Measurements from ENCODE around the gene CHCHD3.

Gene CHCHD3

GRCh38 chr7:133026210-133026859, 55.6 kb downstream of the CHCHD3 start:
- no peak overlapping the region for H3K4me3 ChIP-seq (ENCODE audit: low read depth, low read length)
- no peak for DNase-seq (ENCODE audit: low read depth)
- no peak for TF ChIP-seq CTCF (IDR thresholded peaks at IDR 0.05; ENCODE audit: control insufficient read depth, extremely low read depth, insufficient read depth)

- no peak for TF ChIP-seq CTCF (IDR thresholded peaks at IDR 0.05; ENCODE audit: control insufficient read depth, extremely low read depth, insufficient read depth)
- DNase-seq (ENCODE audit: low read depth) = no peak
- no peak overlapping the region for H3K4me3 ChIP-seq (ENCODE audit: low read depth, low read length)
Observed at GRCh38 chr7:133025056-133025455, 56.8 kb downstream of the CHCHD3 start.

GRCh38 chr7:133024596-133024995, 57.3 kb downstream of the CHCHD3 start:
- H3K4me3 ChIP-seq (ENCODE audit: low read depth, low read length) = no peak overlapping the region
- no peak for DNase-seq (ENCODE audit: low read depth)
- no peak for TF ChIP-seq CTCF (IDR thresholded peaks at IDR 0.05; ENCODE audit: control insufficient read depth, extremely low read depth, insufficient read depth)

GRCh38 chr7:133023370-133024071, 58.4 kb downstream of the CHCHD3 start:
- no peak overlapping the region for H3K4me3 ChIP-seq (ENCODE audit: low read depth, low read length)
- no peak for TF ChIP-seq CTCF (IDR thresholded peaks at IDR 0.05; ENCODE audit: control insufficient read depth, extremely low read depth, insufficient read depth)
- DNase-seq (ENCODE audit: low read depth) = no peak

- DNase-seq (ENCODE audit: low read depth) = no peak
- no peak for TF ChIP-seq CTCF (IDR thresholded peaks at IDR 0.05; ENCODE audit: control insufficient read depth, extremely low read depth, insufficient read depth)
- H3K4me3 ChIP-seq (ENCODE audit: low read depth, low read length) = no peak overlapping the region
Observed at GRCh38 chr7:133022661-133023060, 59.2 kb downstream of the CHCHD3 start.

GRCh38 chr7:133021196-133021595, 60.7 kb downstream of the CHCHD3 start:
- no peak overlapping the region for H3K4me3 ChIP-seq (ENCODE audit: low read depth, low read length)
- no peak for DNase-seq (ENCODE audit: low read depth)
- TF ChIP-seq CTCF (IDR thresholded peaks at IDR 0.05; ENCODE audit: control insufficient read depth, extremely low read depth, insufficient read depth) = no peak

Measured in LNCaP clone FGC (cell line).